GM10248 (cell line): ENCODE data around the gene KDM4C.

Source experiments
- CTCF ChIA-PET: fragments of 300-600 bp; sonication (Branson Sonifier 250); formaldehyde crosslinking; extraction: SDS; loops from one replicate; lab custom pipeline; 2021; ENCODE audit warnings: antibody characterized with exemption; lab: Yijun Ruan, JAX
- POLR2A ChIA-PET: fragments of 350-650 bp; sonication (Branson Sonifier 250); formaldehyde crosslinking; extraction: SDS; loops from one replicate; lab custom pipeline; 2020; ENCODE audit warnings: antibody characterized with exemption; lab: Yijun Ruan, JAX
- DNase-seq: peaks from one replicate; pipeline ENCODE4 v3.0.0; 2012; ENCODE audit errors: extremely low spot score
- TF ChIP-seq, protein P1 (sequence below): IDR thresholded peaks from 2 replicates; pipeline ENCODE4 v1.5.1; 2012; ENCODE audit warnings: mild to moderate bottlenecking, low read depth; ENCODE audit errors: extremely low read depth, missing control alignments, control extremely low read depth

KDM4C gene

GRCh38 chr9:6889868-6890267 is 132.1 kb downstream of the KDM4C start:
- ChIA-PET POLR2A (no interaction called here), CTCF (interaction anchor here (1.3 to 1.6 kb wide), 2 partner anchors 42 to 62 kb away, joined by 3 to 4 read pairs; no protein-coding TSS in a partner anchor)
- peak; percentile 27 for DNase-seq
- TF ChIP-seq, protein P1, sequence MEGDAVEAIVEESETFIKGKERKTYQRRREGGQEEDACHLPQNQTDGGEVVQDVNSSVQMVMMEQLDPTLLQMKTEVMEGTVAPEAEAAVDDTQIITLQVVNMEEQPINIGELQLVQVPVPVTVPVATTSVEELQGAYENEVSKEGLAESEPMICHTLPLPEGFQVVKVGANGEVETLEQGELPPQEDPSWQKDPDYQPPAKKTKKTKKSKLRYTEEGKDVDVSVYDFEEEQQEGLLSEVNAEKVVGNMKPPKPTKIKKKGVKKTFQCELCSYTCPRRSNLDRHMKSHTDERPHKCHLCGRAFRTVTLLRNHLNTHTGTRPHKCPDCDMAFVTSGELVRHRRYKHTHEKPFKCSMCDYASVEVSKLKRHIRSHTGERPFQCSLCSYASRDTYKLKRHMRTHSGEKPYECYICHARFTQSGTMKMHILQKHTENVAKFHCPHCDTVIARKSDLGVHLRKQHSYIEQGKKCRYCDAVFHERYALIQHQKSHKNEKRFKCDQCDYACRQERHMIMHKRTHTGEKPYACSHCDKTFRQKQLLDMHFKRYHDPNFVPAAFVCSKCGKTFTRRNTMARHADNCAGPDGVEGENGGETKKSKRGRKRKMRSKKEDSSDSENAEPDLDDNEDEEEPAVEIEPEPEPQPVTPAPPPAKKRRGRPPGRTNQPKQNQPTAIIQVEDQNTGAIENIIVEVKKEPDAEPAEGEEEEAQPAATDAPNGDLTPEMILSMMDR: no peak

DNA sequence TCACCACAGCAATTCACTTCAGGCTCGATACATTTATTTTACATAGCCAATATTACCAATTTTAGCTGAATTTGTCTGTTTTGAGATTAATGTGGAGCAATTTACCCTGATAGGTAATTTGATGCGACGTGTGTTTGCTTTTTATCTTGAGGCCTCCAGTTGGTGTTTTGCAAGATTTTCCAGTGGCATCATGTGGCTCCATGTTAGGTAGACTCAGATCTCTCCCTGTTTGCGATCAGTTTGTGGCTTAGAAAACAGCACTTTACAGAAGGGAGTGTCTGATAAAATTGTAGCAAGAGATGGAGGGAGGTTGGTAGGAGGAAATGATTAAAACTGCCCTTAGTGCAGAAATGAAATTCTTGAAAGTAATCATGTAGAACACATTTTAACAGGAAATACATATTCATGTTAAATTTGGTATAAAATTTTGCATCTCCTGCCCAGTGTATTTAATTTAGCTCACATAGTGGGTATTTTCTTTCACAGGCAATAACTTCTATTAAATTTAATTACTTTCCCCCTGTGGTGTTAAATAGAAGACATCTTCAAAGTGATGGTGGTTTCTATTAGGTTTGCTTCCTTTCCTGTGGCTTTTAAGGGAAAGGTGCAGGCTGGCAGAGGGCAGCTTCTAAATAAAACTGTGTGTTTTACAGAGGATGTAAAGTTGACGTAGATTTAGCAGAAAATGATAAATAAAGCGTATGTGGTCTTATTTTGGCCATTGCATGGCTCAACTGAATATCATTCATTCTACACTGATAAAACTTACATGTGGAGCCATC is 135.8 kb downstream of the KDM4C start:
- ChIA-PET CTCF (no interaction called here), POLR2A (no interaction called here)
- DNase-seq: no peak
- TF ChIP-seq, protein P1: no peak

GRCh38 chr9:6894135-6894534 is 136.4 kb downstream of the KDM4C start:
- POLR2A ChIA-PET: no interaction called here
- DNase-seq: peak; percentile 35
- CTCF ChIA-PET: no interaction called here
- TF ChIP-seq, protein P1: no peak

DNA sequence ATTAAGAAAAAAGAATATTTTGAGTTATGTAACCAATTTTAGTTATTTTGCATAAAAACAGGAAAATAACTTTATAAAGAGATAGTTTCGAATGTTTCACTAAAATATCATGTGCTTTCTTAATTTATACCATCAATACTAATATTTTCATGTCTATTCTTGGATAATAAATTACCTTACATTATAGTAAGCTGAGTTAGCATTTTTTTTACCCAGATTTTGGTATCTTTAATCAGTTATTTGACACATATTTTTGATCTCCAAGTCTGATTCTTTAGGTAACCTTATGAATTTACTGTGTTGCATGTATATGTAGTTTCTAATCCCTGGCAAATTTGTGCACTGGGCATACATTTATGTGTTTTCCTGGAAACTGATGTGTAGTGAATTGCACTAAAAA is 138.0 kb downstream of the KDM4C start:
- ChIA-PET CTCF (no interaction called here), POLR2A (no interaction called here)
- TF ChIP-seq, protein P1: no peak
- no peak for DNase-seq

GRCh38 chr9:6896562-6896961 is 138.8 kb downstream of the KDM4C start:
- POLR2A ChIA-PET: no interaction called here
- no peak for DNase-seq
- TF ChIP-seq, protein P1: no peak
- CTCF ChIA-PET: interaction anchor here (0.9 kb wide), 1 partner anchor 13 kb away, joined by 4 read pairs; no protein-coding TSS in a partner anchor

DNA sequence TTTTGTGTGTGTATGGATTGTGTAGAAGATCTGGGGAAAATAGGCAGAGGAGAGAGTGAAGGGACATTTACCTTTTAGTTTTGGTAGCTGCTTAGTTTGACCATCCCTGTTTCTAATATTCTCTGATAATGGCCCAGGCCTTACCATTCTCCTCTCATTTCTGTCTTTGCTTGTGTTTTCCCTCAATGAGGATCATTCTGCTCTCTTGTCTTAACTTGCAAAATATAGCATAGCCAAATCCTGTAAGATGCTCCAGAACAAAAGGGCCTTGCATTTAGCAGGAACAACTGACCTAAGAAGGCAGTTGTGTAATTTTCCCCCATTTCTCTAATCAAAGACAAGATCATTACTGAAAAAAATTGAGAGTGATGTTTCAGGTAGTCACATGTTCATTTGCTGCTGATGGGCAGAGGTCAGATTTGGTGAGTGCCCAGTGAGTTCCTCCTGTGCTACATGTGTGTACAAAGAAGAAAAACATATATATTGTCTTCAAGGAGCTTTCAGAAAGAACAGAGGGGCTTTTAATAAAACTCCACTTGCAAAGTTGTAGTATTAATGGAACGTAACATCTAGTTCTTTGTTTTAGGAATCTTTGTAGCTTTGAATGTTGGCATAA is 139.5 kb downstream of the KDM4C start:
- POLR2A ChIA-PET: no interaction called here
- no peak for DNase-seq
- TF ChIP-seq, protein P1: no peak
- CTCF ChIA-PET: interaction anchor here (0.9 to 1.4 kb wide), 2 partner anchors 9 to 12 kb away, joined by 3 to 4 read pairs; no protein-coding TSS in a partner anchor
